CD4-positive, alpha-beta T cell (primary cell): ENCODE data around the gene BCAS1. TPM values are rescaled to one million over a fixed set of nuclear protein-coding genes. Genes with fewer than 3 reads are reported as not detected.

ENCODE experiments used
- ATAC-seq: fragments of 200-7000 bp; cut with Tn5 transposase; one replicate; pipeline ENCODE4 v1.10.0; 2022; ENCODE audit warnings: mild to moderate bottlenecking; ENCODE audit not compliant: poor library complexity
- CTCF ChIA-PET: fragments of 350-600 bp; sonication (Branson Sonifier 250); formaldehyde crosslinking; loops from one replicate; lab custom pipeline; 2021; ENCODE audit warnings: antibody characterized with exemption, inconsistent platforms; lab: Charles Lee
- POLR2A ChIA-PET: fragments of 350-600 bp; sonication (Branson Sonifier 250); formaldehyde crosslinking; loops from one replicate; lab custom pipeline; 2021; ENCODE audit warnings: antibody characterized with exemption, inconsistent platforms; lab: Charles Lee
- DNase-seq, 14 experiments: peaks; one replicate each; pipeline ENCODE4 v3.0.0-alpha.2; 2013 to 2020; ENCODE audit warnings: mixed read lengths in 2 of 14
- H3K27ac ChIP-seq, 2 donors: one replicate each; pipeline versions ENCODE4 v1.5.1 to v1.7.0; 2013; ENCODE audit warnings: low read length in 2 of 2, low read depth in 1 of 2, mild to moderate bottlenecking in 1 of 2
- H3K27me3 ChIP-seq, 2 experiments: 1 replicate in 1 of 2; 2 replicates in 1 of 2; pipeline versions ENCODE4 v1.6.1 to v1.7.0; 2013; ENCODE audit warnings: low read length in 2 of 2, control low read depth in 1 of 2, mild to moderate bottlenecking in 1 of 2, moderate library complexity in 1 of 2; ENCODE audit not compliant: insufficient read depth in 2 of 2, control insufficient read depth in 1 of 2
- H3K36me3 ChIP-seq: one replicate; pipeline ENCODE4 v1.6.1; 2013; ENCODE audit warnings: low read length, control low read depth; ENCODE audit not compliant: insufficient read depth
- H3K4me1 ChIP-seq: one replicate; pipeline ENCODE4 v1.6.1; 2013; ENCODE audit warnings: low read length, control low read depth; ENCODE audit not compliant: insufficient read depth
- H3K4me3 ChIP-seq: one replicate; pipeline ENCODE4 v1.5.1; 2013; ENCODE audit warnings: mild to moderate bottlenecking, low read length, moderate library complexity
- H3K9me3 ChIP-seq, 2 experiments: 1 replicate in 1 of 2; 2 replicates in 1 of 2; pipeline versions ENCODE4 v1.6.1 to v1.7.0; 2013; ENCODE audit warnings: low read length in 2 of 2, mild to moderate bottlenecking in 2 of 2, control low read depth in 1 of 2, moderate library complexity in 1 of 2; ENCODE audit not compliant: control insufficient read depth in 1 of 2, insufficient read depth in 1 of 2
- H3K27ac Mint-ChIP-seq: one replicate; pipeline ENCODE4 v1.8.0; 2020; ENCODE audit warnings: mixed read lengths
- H3K27me3 Mint-ChIP-seq: one replicate; pipeline ENCODE4 v1.8.0; 2021; ENCODE audit warnings: mixed read lengths
- H3K36me3 Mint-ChIP-seq: one replicate; pipeline ENCODE4 v1.8.0; 2021; ENCODE audit warnings: low read depth, mixed read lengths
- H3K4me1 Mint-ChIP-seq: one replicate; pipeline ENCODE4 v1.8.0; 2021; ENCODE audit warnings: low read depth, mixed read lengths
- H3K4me3 Mint-ChIP-seq: one replicate; pipeline ENCODE4 v1.8.0; 2020; ENCODE audit warnings: mild to moderate bottlenecking, mixed read lengths
- H3K9me3 Mint-ChIP-seq: one replicate; pipeline ENCODE4 v1.8.0; 2020; ENCODE audit warnings: mixed read lengths
- intact Hi-C, 2 experiments: fragments of 100-400 bp; cut with DNase I in 1 of 2; cut with micrococcal nuclease in 1 of 2; formaldehyde crosslinking; loops; one replicate each; pipeline versions ENCODE4 v1.15.1 to v1.9.0; 2023 to 2025; cut with DNase I, micrococcal nuclease
- total RNA-seq, 174 experiments: library from RNA in 2 of 174; stranded (reverse) in 2 of 174; gene quantifications; one replicate each; pipeline ENCODE4 v1.2.3 and lab custom pipeline; 2021 to 2026
- TF ChIP-seq, protein P1 (sequence below): fragments of 200-600 bp; IDR thresholded peaks from one replicate; pipeline ENCODE4 v1.8.0; 2022; ENCODE audit warnings: antibody characterized with exemption, mild to moderate bottlenecking

BCAS1 gene
- total RNA-seq, 2 experiments from 2014 or later, result 0.20 to 0.27 TPM

DNA sequence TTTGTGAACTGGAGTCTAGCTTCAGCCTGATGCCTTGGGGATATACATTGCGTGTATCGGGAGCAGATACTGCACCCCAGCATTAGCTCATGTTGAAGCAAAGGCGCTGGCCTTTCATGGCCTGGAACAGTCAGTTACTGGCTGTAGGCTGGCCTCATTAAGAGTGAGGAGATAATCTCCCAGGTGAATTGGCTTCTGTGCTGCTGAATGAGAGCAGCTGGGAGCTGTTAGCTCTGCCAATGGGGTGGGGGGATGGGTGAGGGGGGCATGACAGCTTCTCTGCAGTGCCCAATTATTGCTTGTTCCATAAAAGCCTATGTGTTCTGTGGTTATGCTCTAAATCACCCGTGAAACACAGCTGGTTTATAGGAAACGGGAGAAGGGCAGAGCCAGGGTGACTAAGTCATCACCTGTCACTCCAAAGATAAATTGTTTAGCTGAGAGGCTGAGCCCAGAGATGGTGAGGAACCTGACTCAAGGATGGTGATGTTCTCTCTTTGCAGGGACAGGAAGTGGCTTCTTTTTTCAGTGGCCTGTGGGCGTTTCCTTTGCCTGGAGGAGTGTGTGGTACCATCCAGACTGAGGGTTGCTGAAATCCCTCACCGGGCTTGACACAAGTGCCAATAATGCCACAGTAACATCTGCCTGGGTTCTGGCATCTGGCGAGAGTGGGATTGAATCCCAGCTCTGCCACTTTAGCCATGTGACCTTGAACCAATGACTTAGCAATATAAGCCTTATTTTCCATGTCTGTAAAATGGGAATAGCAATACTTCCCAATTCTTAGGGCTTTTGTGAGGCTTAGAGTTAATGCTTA is 170.8 kb downstream of the BCAS1 start:
- peak; percentile 32 to 90 (median 63) for DNase-seq
- no peaks in the 10 kb centered on the region for H3K27me3 ChIP-seq
- intact Hi-C loops, result loop anchor here in 1 of 2 experiments (10.0 kb wide), 1 partner anchor 55 kb away; no protein-coding TSS in a partner anchor
- CTCF ChIA-PET, result interaction anchor here (0.6 to 2.0 kb wide), 3 partner anchors 14 to 27 kb away, joined by 3 to 10 read pairs (median 4); no protein-coding TSS in a partner anchor
- H3K4me3 Mint-ChIP-seq, result no peak overlapping the region
- peak; percentile 99 for ATAC-seq
- peaks cover 15% of the 10 kb centered on the region for H3K4me1 ChIP-seq
- H3K36me3 ChIP-seq, result no peaks in the 10 kb centered on the region
- peaks cover 40% of the 10 kb centered on the region for H3K4me1 Mint-ChIP-seq
- H3K9me3 ChIP-seq, result no peaks in the 10 kb centered on the region
- no peaks in the 10 kb centered on the region for H3K27me3 Mint-ChIP-seq
- TF ChIP-seq, protein P1, sequence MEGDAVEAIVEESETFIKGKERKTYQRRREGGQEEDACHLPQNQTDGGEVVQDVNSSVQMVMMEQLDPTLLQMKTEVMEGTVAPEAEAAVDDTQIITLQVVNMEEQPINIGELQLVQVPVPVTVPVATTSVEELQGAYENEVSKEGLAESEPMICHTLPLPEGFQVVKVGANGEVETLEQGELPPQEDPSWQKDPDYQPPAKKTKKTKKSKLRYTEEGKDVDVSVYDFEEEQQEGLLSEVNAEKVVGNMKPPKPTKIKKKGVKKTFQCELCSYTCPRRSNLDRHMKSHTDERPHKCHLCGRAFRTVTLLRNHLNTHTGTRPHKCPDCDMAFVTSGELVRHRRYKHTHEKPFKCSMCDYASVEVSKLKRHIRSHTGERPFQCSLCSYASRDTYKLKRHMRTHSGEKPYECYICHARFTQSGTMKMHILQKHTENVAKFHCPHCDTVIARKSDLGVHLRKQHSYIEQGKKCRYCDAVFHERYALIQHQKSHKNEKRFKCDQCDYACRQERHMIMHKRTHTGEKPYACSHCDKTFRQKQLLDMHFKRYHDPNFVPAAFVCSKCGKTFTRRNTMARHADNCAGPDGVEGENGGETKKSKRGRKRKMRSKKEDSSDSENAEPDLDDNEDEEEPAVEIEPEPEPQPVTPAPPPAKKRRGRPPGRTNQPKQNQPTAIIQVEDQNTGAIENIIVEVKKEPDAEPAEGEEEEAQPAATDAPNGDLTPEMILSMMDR, result no peak
- H3K4me3 ChIP-seq, result no peak overlapping the region
- POLR2A ChIA-PET, result interaction anchor here (0.6 to 4.9 kb wide), 13 partner anchors 14 to 897 kb away, joined by 3 to 39 read pairs (median 4); no protein-coding TSS in a partner anchor
- H3K27ac ChIP-seq, result peak overlapping the region in 1 of 2 donors; percentile 37
- no peaks in the 10 kb centered on the region for H3K36me3 Mint-ChIP-seq
- peak overlapping the region; percentile 76 for H3K27ac Mint-ChIP-seq
- H3K9me3 Mint-ChIP-seq, result no peaks in the 10 kb centered on the region

- Mint-ChIP-seq H3K27me3 (no peaks in the 10 kb centered on the region), H3K4me1 (peaks cover 38% of the 10 kb centered on the region), H3K27ac (peak overlapping the region; percentile 18), H3K9me3 (no peaks in the 10 kb centered on the region), H3K4me3 (no peak overlapping the region), H3K36me3 (no peaks in the 10 kb centered on the region)
- intact Hi-C loops, result loop anchor here in 1 of 2 experiments (10.0 kb wide), 1 partner anchor 54 kb away; no protein-coding TSS in a partner anchor
- ChIA-PET CTCF (interaction anchor here (1.2 kb wide), 1 partner anchor 26 kb away, joined by 4 read pairs; no protein-coding TSS in a partner anchor), POLR2A (interaction anchor here (1.2 to 4.9 kb wide), 5 partner anchors 17 to 256 kb away, joined by 4 to 39 read pairs (median 15); no protein-coding TSS in a partner anchor)
- peaks cover 18% of the 10 kb centered on the region for H3K4me1 ChIP-seq
- no peaks in the 10 kb centered on the region for H3K27me3 ChIP-seq
- DNase-seq (no peak), ATAC-seq (no peak)
- H3K9me3 ChIP-seq, result no peaks in the 10 kb centered on the region
- no peak overlapping the region for H3K4me3 ChIP-seq
- H3K27ac ChIP-seq, result no peak overlapping the region
- H3K36me3 ChIP-seq, result no peaks in the 10 kb centered on the region
- TF ChIP-seq, protein P1, result no peak
Observed at GRCh38 chr20:53898556-53898931, 171.8 kb downstream of the BCAS1 start.

DNA sequence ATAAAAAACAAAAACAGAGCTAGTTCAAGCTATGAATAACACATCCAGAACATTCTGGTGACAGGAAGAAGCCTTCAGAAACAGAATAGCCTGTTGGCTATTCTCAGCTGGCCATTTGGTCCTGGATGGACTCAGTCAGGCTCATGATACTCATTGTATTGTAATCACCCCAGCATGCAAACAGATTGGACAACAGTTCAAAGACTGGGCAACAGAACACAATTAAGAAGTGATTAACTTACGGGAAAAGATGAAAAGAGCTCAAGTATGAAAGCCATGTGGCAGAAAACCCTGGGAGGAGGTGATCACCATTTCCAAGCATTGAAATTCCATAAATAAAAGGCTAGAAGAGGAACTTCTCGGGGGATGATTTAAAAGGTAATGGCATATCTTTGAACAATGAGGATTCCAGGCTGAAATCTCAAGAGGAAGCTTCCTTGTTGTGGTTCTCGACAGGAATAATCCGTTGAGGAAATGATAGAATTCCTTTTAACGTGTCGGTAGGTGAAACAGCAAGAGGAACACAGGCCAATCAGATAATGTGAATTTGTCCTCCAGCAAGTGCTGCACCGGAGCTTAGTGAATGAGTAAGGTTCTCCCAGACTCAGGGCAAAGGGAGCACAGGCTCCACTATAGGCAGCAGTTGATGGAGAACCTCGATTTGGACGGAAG is 172.4 kb downstream of the BCAS1 start:
- H3K36me3 ChIP-seq, result no peaks in the 10 kb centered on the region
- DNase-seq (no peak), ATAC-seq (no peak)
- no peak overlapping the region for H3K4me3 Mint-ChIP-seq
- H3K4me1 Mint-ChIP-seq, result peaks cover 42% of the 10 kb centered on the region
- CTCF ChIA-PET, result no interaction called here
- TF ChIP-seq, protein P1, result no peak
- H3K4me1 ChIP-seq, result peaks cover 20% of the 10 kb centered on the region
- H3K27me3 ChIP-seq, result no peaks in the 10 kb centered on the region
- no peak overlapping the region for H3K4me3 ChIP-seq
- H3K36me3 Mint-ChIP-seq, result no peaks in the 10 kb centered on the region
- POLR2A ChIA-PET, result interaction anchor here (0.8 to 4.9 kb wide), 3 partner anchors 17 to 492 kb away, joined by 4 to 39 read pairs (median 4); no protein-coding TSS in a partner anchor
- H3K27ac Mint-ChIP-seq, result peak overlapping the region; percentile 18
- intact Hi-C loops, result loop anchor here in 1 of 2 experiments (10.0 kb wide), 1 partner anchor 53 kb away; no protein-coding TSS in a partner anchor
- H3K27ac ChIP-seq, result no peak overlapping the region
- no peaks in the 10 kb centered on the region for H3K9me3 ChIP-seq
- H3K9me3 Mint-ChIP-seq, result no peaks in the 10 kb centered on the region
- H3K27me3 Mint-ChIP-seq, result no peaks in the 10 kb centered on the region
